ENCODE data around the gene ADAMTSL3. TPM values are rescaled to one million over a fixed set of nuclear protein-coding genes. Genes with fewer than 3 reads are reported as not detected.
"Not testable (repeated sequence)": the region's sequence is repeated elsewhere in the genome, so short reads cannot be mapped to it uniquely, and the experiment has no call there.

ADAMTSL3 gene
- total RNA-seq, 6 experiments from 2014 or later: 7.5 to 28.7 (median 14.0) TPM

DNA sequence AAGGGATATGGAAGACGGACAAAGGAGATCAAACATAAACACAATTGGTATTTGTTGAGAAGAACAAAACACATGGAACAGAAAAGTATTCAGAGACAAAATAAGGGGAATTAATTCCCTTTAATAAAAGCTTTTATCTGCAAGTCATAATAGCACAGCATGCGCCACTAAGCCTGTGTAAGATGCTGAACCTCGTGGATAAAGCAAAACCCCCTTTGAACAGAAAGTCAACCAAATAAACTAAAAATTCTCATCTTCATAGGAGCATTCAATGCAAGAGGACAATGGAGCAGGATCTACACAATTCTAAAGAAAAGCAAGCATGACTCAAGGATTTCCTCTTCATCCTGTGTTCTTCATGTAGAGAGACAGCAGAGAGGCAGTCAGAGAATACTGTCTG is 307.4 kb downstream of the ADAMTSL3 start:
- intact Hi-C loops (cut with DNase I): no loop called here
- Histone ChIP-seq H3K27me3 (no peaks in the 10 kb centered on the region), H3K36me3 (no peaks in the 10 kb centered on the region), H3K27ac (no peak overlapping the region), H3K9me3 (no peaks in the 10 kb centered on the region), H3K4me3 (no peak overlapping the region), H3K4me1 (no peaks in the 10 kb centered on the region)
- no peak for ATAC-seq
- DNase-seq: no peak
- 91% methylated on average over 3 of the region's 3 CpGs for WGBS (ENCODE audit: insufficient coverage, low coverage, low lambda C conversion rate, missing lambda C conversion rate)
- TF ChIP-seq POLR2A (IDR thresholded peaks at IDR 0.05) (no peak), CTCF (IDR thresholded peaks at IDR 0.05) (no peak)

GRCh38 chr15:83964967-83965366 is 311.0 kb downstream of the ADAMTSL3 start:
- H3K9me3 ChIP-seq; H3K36me3 ChIP-seq; H3K27ac ChIP-seq; H3K4me1 ChIP-seq; DNase-seq; ATAC-seq; H3K4me3 ChIP-seq; H3K27me3 ChIP-seq; intact Hi-C loops (cut with DNase I): not testable (repeated sequence)
- 100% methylated on average over 1 of the region's 1 CpG for WGBS (ENCODE audit: insufficient coverage, low coverage, low lambda C conversion rate, missing lambda C conversion rate)

- DNase-seq: no peak
- no peaks in the 10 kb centered on the region for H3K27me3 ChIP-seq
- intact Hi-C loops (cut with DNase I): no loop called here
- no peaks in the 10 kb centered on the region for H3K36me3 ChIP-seq
- WGBS (ENCODE audit: insufficient coverage, low coverage, low lambda C conversion rate, missing lambda C conversion rate): 92% methylated on average over 10 of the region's 12 CpGs
- no peaks in the 10 kb centered on the region for H3K4me1 ChIP-seq
- no peak overlapping the region for H3K4me3 ChIP-seq
- ATAC-seq: no peak
- H3K9me3 ChIP-seq: no peaks in the 10 kb centered on the region
- no peak overlapping the region for H3K27ac ChIP-seq
- TF ChIP-seq CTCF (IDR thresholded peaks at IDR 0.05): no peak
- no peak for TF ChIP-seq POLR2A (IDR thresholded peaks at IDR 0.05)
Measured at GRCh38 chr15:83970295-83970890, 316.5 kb downstream of the ADAMTSL3 start.

DNA sequence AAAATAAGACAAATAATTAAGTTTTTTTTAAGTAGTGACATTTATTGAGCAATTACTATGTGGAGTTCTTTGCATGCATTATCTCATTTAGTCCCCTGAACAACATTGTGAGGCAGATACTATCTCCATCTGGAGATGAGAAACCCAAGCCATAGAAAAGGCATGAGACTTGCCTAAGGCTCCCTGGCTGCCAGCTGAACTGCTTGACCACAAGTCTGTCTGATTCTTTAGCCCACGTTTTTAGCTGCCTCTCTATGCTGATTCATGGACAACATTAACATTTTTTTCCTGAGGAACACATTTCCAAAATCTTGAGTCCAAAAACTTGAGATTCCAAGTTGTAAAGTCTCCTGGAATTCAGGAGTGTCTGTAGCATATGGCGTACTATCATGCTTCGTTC is 318.1 kb downstream of the ADAMTSL3 start:
- Histone ChIP-seq H3K4me1 (no peaks in the 10 kb centered on the region), H3K27me3 (no peaks in the 10 kb centered on the region), H3K9me3 (no peaks in the 10 kb centered on the region), H3K36me3 (no peaks in the 10 kb centered on the region), H3K27ac (no peak overlapping the region), H3K4me3 (no peak overlapping the region)
- 50% methylated on average over 3 of the region's 3 CpGs for WGBS (ENCODE audit: insufficient coverage, low coverage, low lambda C conversion rate, missing lambda C conversion rate)
- intact Hi-C loops (cut with DNase I): no loop called here
- ATAC-seq (no peak), DNase-seq (no peak)
- TF ChIP-seq POLR2A (IDR thresholded peaks at IDR 0.05) (no peak), CTCF (IDR thresholded peaks at IDR 0.05) (no peak)

DNA sequence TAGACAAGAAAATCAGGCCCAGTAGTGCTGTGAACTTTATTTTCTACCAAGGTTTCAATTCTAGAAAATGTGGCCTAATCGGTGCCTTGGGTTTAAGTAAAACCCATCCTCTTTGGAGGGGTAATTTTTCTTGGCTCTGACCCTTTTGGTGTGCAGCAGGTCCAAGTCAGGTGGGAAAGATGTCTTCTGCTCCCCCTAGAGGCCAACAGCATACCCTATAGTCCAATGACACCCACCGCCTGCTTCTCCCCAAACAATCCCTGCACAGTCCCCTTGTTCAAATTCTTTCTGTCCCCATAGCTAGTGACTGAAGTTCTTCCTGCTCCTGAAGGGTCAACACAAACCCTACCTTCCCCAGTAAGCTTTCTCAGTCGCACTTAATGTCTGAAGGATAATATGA is 319.9 kb downstream of the ADAMTSL3 start:
- Histone ChIP-seq H3K27ac (no peak overlapping the region), H3K4me1 (no peaks in the 10 kb centered on the region), H3K27me3 (no peaks in the 10 kb centered on the region), H3K36me3 (no peaks in the 10 kb centered on the region), H3K4me3 (no peak overlapping the region), H3K9me3 (no peaks in the 10 kb centered on the region)
- ATAC-seq (peak; percentile 65 to 77 (median 76)), DNase-seq (no peak)
- TF ChIP-seq CTCF (IDR thresholded peaks at IDR 0.05) (peak; percentile 15 to 57 (median 42)), POLR2A (IDR thresholded peaks at IDR 0.05) (no peak)
- intact Hi-C loops (cut with DNase I): no loop called here
- 76% methylated on average over 3 of the region's 3 CpGs for WGBS (ENCODE audit: insufficient coverage, low coverage, low lambda C conversion rate, missing lambda C conversion rate)
